ENCODE measurements around the gene TIMM22. TPM values are rescaled to one million over a fixed set of nuclear protein-coding genes. Genes with fewer than 3 reads are reported as not detected.

The TIMM22 gene
- total RNA-seq, 5 donors from 2014 or later (not counting 1 experiment from before 2014, with no cell fraction given) = 8.9 to 13.2 (median 11.4) TPM

- ChIA-PET POLR2A (no interaction called here), CTCF (no interaction called here)
- 96% methylated on average over 40 of the region's 57 CpGs for WGBS (ENCODE audit: insufficient coverage)
- ATAC-seq (replicated peaks in 1 of 4) (no peak), DNase-seq (no peak)
- Mint-ChIP-seq H3K27ac (no peak overlapping the region), H3K27me3 (no peaks in the 10 kb centered on the region), H3K9me3 (no peaks in the 10 kb centered on the region), H3K4me1 (no peaks in the 10 kb centered on the region), H3K36me3 (no peaks in the 10 kb centered on the region), H3K4me3 (no peak overlapping the region)
- Histone ChIP-seq H3K4me1 (ENCODE audit: control insufficient read depth in 1 of 2, extremely low read depth in 1 of 2, insufficient read depth in 2 of 2, low read length in 2 of 2) (no peaks in the 10 kb centered on the region), H3K27ac (ENCODE audit: low read length) (no peak overlapping the region), H3K9me3 (no peaks in the 10 kb centered on the region), H3K27me3 (replicated peaks in 1 of 2; ENCODE audit: control insufficient read depth in 2 of 2, extremely low read depth in 1 of 2, insufficient read depth in 2 of 2, low read length in 1 of 2) (no peaks in the 10 kb centered on the region), H3K36me3 (ENCODE audit: control insufficient read depth in 2 of 2, extremely low read depth in 1 of 2, insufficient read depth in 1 of 2, low read length in 1 of 2) (peaks cover 12 to 49% of the 10 kb centered on the region in 2 donors), H3K4me3 (ENCODE audit: control insufficient read depth in 1 of 2, extremely low read depth in 1 of 2, low read length in 1 of 2) (no peak overlapping the region)
Measured at GRCh38 chr17:1011760-1012735, 15.1 kb downstream of the TIMM22 start.

- ChIA-PET CTCF (no interaction called here), POLR2A (no interaction called here)
- Histone ChIP-seq H3K9me3 (no peaks in the 10 kb centered on the region), H3K36me3 (ENCODE audit: control insufficient read depth in 2 of 2, extremely low read depth in 1 of 2, insufficient read depth in 1 of 2, low read length in 1 of 2) (peaks cover 12 to 38% of the 10 kb centered on the region in 2 donors), H3K27me3 (replicated peaks in 1 of 2; ENCODE audit: control insufficient read depth in 2 of 2, extremely low read depth in 1 of 2, insufficient read depth in 2 of 2, low read length in 1 of 2) (no peaks in the 10 kb centered on the region), H3K4me1 (ENCODE audit: control insufficient read depth in 1 of 2, extremely low read depth in 1 of 2, insufficient read depth in 2 of 2, low read length in 2 of 2) (no peaks in the 10 kb centered on the region), H3K27ac (ENCODE audit: low read length) (no peak overlapping the region), H3K4me3 (ENCODE audit: control insufficient read depth in 1 of 2, extremely low read depth in 1 of 2, low read length in 1 of 2) (no peak overlapping the region)
- no peaks in the 10 kb centered on the region for H3K9me3 Mint-ChIP-seq
- ATAC-seq (replicated peaks in 1 of 4) (no peak), DNase-seq (no peak)
- WGBS (ENCODE audit: insufficient coverage) = 88% methylated on average over 12 of the region's 30 CpGs
- no peaks in the 10 kb centered on the region for H3K36me3 Mint-ChIP-seq
- H3K27ac Mint-ChIP-seq = no peak overlapping the region
- H3K27me3 Mint-ChIP-seq = no peaks in the 10 kb centered on the region
- H3K4me1 Mint-ChIP-seq = no peaks in the 10 kb centered on the region
- no peak overlapping the region for H3K4me3 Mint-ChIP-seq
Measured at GRCh38 chr17:1012823-1013728, 16.1 kb downstream of the TIMM22 start.

- 94% methylated on average over 8 of the region's 9 CpGs for WGBS (ENCODE audit: insufficient coverage)
- no peak overlapping the region for H3K4me3 ChIP-seq (ENCODE audit: control insufficient read depth in 1 of 2, extremely low read depth in 1 of 2, low read length in 1 of 2)
- ChIA-PET CTCF (no interaction called here), POLR2A (no interaction called here)
- Mint-ChIP-seq H3K4me3 (no peak overlapping the region), H3K36me3 (no peaks in the 10 kb centered on the region), H3K27ac (no peak overlapping the region), H3K27me3 (no peaks in the 10 kb centered on the region), H3K9me3 (no peaks in the 10 kb centered on the region), H3K4me1 (no peaks in the 10 kb centered on the region)
- no peaks in the 10 kb centered on the region for H3K27me3 ChIP-seq (replicated peaks in 1 of 2; ENCODE audit: control insufficient read depth in 2 of 2, extremely low read depth in 1 of 2, insufficient read depth in 2 of 2, low read length in 1 of 2)
- DNase-seq = no peak
- peaks cover 8 to 35% of the 10 kb centered on the region in 2 donors for H3K36me3 ChIP-seq (ENCODE audit: control insufficient read depth in 2 of 2, extremely low read depth in 1 of 2, insufficient read depth in 1 of 2, low read length in 1 of 2)
- H3K4me1 ChIP-seq (ENCODE audit: control insufficient read depth in 1 of 2, extremely low read depth in 1 of 2, insufficient read depth in 2 of 2, low read length in 2 of 2) = no peaks in the 10 kb centered on the region
- ATAC-seq (replicated peaks in 1 of 4) = no peak
- H3K9me3 ChIP-seq = no peaks in the 10 kb centered on the region
- H3K27ac ChIP-seq (ENCODE audit: low read length) = no peak overlapping the region
Measured at GRCh38 chr17:1013729-1014090, 16.8 kb downstream of the TIMM22 start.

GRCh38 chr17:1018547-1018946 lies 21.6 kb downstream of the TIMM22 start:
- H3K27ac ChIP-seq (ENCODE audit: low read length) = no peak overlapping the region
- no peak overlapping the region for H3K27ac Mint-ChIP-seq
- CTCF ChIA-PET = no interaction called here
- WGBS (ENCODE audit: insufficient coverage) = 100% methylated on average over 7 of the region's 11 CpGs
- H3K4me1 Mint-ChIP-seq = peaks cover 0 to 2% (median 0%) of the 10 kb centered on the region in 3 donors
- peaks cover 7% of the 10 kb centered on the region for H3K36me3 Mint-ChIP-seq
- H3K27me3 Mint-ChIP-seq = no peaks in the 10 kb centered on the region
- no peaks in the 10 kb centered on the region for H3K27me3 ChIP-seq (replicated peaks in 1 of 2; ENCODE audit: control insufficient read depth in 2 of 2, extremely low read depth in 1 of 2, insufficient read depth in 2 of 2, low read length in 1 of 2)
- ATAC-seq (replicated peaks in 1 of 4) = no peak
- H3K4me3 Mint-ChIP-seq = no peak overlapping the region
- no peaks in the 10 kb centered on the region for H3K9me3 ChIP-seq
- DNase-seq = no peak
- no peaks in the 10 kb centered on the region for H3K9me3 Mint-ChIP-seq
- H3K4me1 ChIP-seq (ENCODE audit: control insufficient read depth in 1 of 2, extremely low read depth in 1 of 2, insufficient read depth in 2 of 2, low read length in 2 of 2) = no peaks in the 10 kb centered on the region
- H3K4me3 ChIP-seq (ENCODE audit: control insufficient read depth in 1 of 2, extremely low read depth in 1 of 2, low read length in 1 of 2) = no peak overlapping the region
- POLR2A ChIA-PET = no interaction called here
- peaks cover 5% of the 10 kb centered on the region in 2 donors for H3K36me3 ChIP-seq (ENCODE audit: control insufficient read depth in 2 of 2, extremely low read depth in 1 of 2, insufficient read depth in 1 of 2, low read length in 1 of 2)

GRCh38 chr17:1019451-1019850 lies 22.5 kb downstream of the TIMM22 start:
- ChIA-PET CTCF (no interaction called here), POLR2A (no interaction called here)
- no peak for ATAC-seq (replicated peaks in 1 of 4)

GRCh38 chr17:1021147-1021546 lies 24.2 kb downstream of the TIMM22 start:
- no peaks in the 10 kb centered on the region for H3K27me3 Mint-ChIP-seq
- Histone ChIP-seq H3K27ac (ENCODE audit: low read length) (no peak overlapping the region), H3K27me3 (replicated peaks in 1 of 2; ENCODE audit: control insufficient read depth in 2 of 2, extremely low read depth in 1 of 2, insufficient read depth in 2 of 2, low read length in 1 of 2) (no peaks in the 10 kb centered on the region), H3K4me1 (ENCODE audit: control insufficient read depth in 1 of 2, extremely low read depth in 1 of 2, insufficient read depth in 2 of 2, low read length in 2 of 2) (no peaks in the 10 kb centered on the region), H3K9me3 (no peaks in the 10 kb centered on the region), H3K4me3 (ENCODE audit: control insufficient read depth in 1 of 2, extremely low read depth in 1 of 2, low read length in 1 of 2) (no peak overlapping the region), H3K36me3 (ENCODE audit: control insufficient read depth in 2 of 2, extremely low read depth in 1 of 2, insufficient read depth in 1 of 2, low read length in 1 of 2) (peaks cover 5% of the 10 kb centered on the region in 2 donors)
- peaks cover 0 to 2% (median 0%) of the 10 kb centered on the region in 3 donors for H3K4me1 Mint-ChIP-seq
- H3K9me3 Mint-ChIP-seq = no peaks in the 10 kb centered on the region
- H3K4me3 Mint-ChIP-seq = no peak overlapping the region
- ATAC-seq (replicated peaks in 1 of 4) (no peak), DNase-seq (no peak)
- H3K36me3 Mint-ChIP-seq = peaks cover 12% of the 10 kb centered on the region
- ChIA-PET CTCF (no interaction called here), POLR2A (no interaction called here)
- no peak overlapping the region for H3K27ac Mint-ChIP-seq
- 98% methylated on average over 12 of the region's 17 CpGs for WGBS (ENCODE audit: insufficient coverage)

More at GRCh38 chr17:1019451-1019850, 22.5 kb downstream of the TIMM22 start:
- H3K9me3 Mint-ChIP-seq = no peaks in the 10 kb centered on the region
- no peaks in the 10 kb centered on the region for H3K9me3 ChIP-seq
- H3K4me1 Mint-ChIP-seq = peaks cover 0 to 2% (median 0%) of the 10 kb centered on the region in 3 donors
- no peaks in the 10 kb centered on the region for H3K4me1 ChIP-seq (ENCODE audit: control insufficient read depth in 1 of 2, extremely low read depth in 1 of 2, insufficient read depth in 2 of 2, low read length in 2 of 2)
- peaks cover 5% of the 10 kb centered on the region in 2 donors for H3K36me3 ChIP-seq (ENCODE audit: control insufficient read depth in 2 of 2, extremely low read depth in 1 of 2, insufficient read depth in 1 of 2, low read length in 1 of 2)
- no peak overlapping the region for H3K27ac Mint-ChIP-seq
- H3K27me3 ChIP-seq (replicated peaks in 1 of 2; ENCODE audit: control insufficient read depth in 2 of 2, extremely low read depth in 1 of 2, insufficient read depth in 2 of 2, low read length in 1 of 2) = no peaks in the 10 kb centered on the region
- H3K27ac ChIP-seq (ENCODE audit: low read length) = no peak overlapping the region
- H3K36me3 Mint-ChIP-seq = peaks cover 7% of the 10 kb centered on the region
- no peak overlapping the region for H3K4me3 Mint-ChIP-seq
- WGBS (ENCODE audit: insufficient coverage) = 60% methylated on average over 3 of the region's 10 CpGs
- H3K27me3 Mint-ChIP-seq = no peaks in the 10 kb centered on the region
- DNase-seq = no peak
- no peak overlapping the region for H3K4me3 ChIP-seq (ENCODE audit: control insufficient read depth in 1 of 2, extremely low read depth in 1 of 2, low read length in 1 of 2)

All from T-cell (primary cell).